Neural crest cell (in vitro differentiated cells): ENCODE measurements around the gene PHLDA3. TPM values are rescaled to one million over a fixed set of nuclear protein-coding genes. Genes with fewer than 3 reads are reported as not detected.
A peak's percentile ranks its signal among the peaks of the same experiment; 100 is the strongest.
"Not testable (repeated sequence)": the region's sequence is repeated elsewhere in the genome, so short reads cannot be mapped to it uniquely, and the experiment has no call there.

Experiments used
- DNase-seq: peaks from one replicate; pipeline ENCODE4 v3.0.0; 2021; ENCODE audit warnings: low read depth, mixed read lengths, low spot score
- H3K27ac Mint-ChIP-seq: one replicate; pipeline ENCODE4 v1.8.0; 2021; ENCODE audit warnings: mild to moderate bottlenecking, mixed read lengths; ENCODE audit not compliant: unreplicated experiment
- H3K27me3 Mint-ChIP-seq: 2 replicates; pipeline ENCODE4 v1.8.0; 2021; ENCODE audit warnings: low read depth, mild to moderate bottlenecking, mixed read lengths
- H3K36me3 Mint-ChIP-seq: 2 replicates; pipeline ENCODE4 v1.8.0; 2021; ENCODE audit warnings: low read depth, mild to moderate bottlenecking, mixed read lengths
- H3K4me1 Mint-ChIP-seq: 2 replicates; pipeline ENCODE4 v1.8.0; 2021; ENCODE audit warnings: mixed read lengths
- H3K4me3 Mint-ChIP-seq: one replicate; pipeline ENCODE4 v1.8.0; 2021; ENCODE audit warnings: mild to moderate bottlenecking, mixed read lengths
- H3K9me3 Mint-ChIP-seq: 2 replicates; pipeline ENCODE4 v1.8.0; 2021; ENCODE audit warnings: mixed read lengths
- CTCF ChIP-seq: fragments of 200-600 bp; sonication (generic); conservative IDR thresholded peaks from 2 replicates; pipeline ENCODE4 v1.5.0; 2021; ENCODE audit warnings: antibody characterized with exemption, mild to moderate bottlenecking
- total RNA-seq: library from RNA; stranded (reverse); gene quantifications from 2 replicates; pipeline ENCODE4 v1.2.1, GENCODE V29; 2021

PHLDA3 gene
- total RNA-seq, 1 donor from 2014 or later, result 10.7 TPM

- no peak for TF ChIP-seq CTCF
- H3K4me1 Mint-ChIP-seq, result peaks cover 22% of the 10 kb centered on the region
- DNase-seq, result no peak
- H3K27me3 Mint-ChIP-seq, result peaks cover 52% of the 10 kb centered on the region
- H3K4me3 Mint-ChIP-seq, result no peak overlapping the region
- no peaks in the 10 kb centered on the region for H3K36me3 Mint-ChIP-seq
- no peaks in the 10 kb centered on the region for H3K9me3 Mint-ChIP-seq
- H3K27ac Mint-ChIP-seq, result no peak overlapping the region
Observed at GRCh38 chr1:201482755-201483154, 13.8 kb upstream of the PHLDA3 start.

DNA sequence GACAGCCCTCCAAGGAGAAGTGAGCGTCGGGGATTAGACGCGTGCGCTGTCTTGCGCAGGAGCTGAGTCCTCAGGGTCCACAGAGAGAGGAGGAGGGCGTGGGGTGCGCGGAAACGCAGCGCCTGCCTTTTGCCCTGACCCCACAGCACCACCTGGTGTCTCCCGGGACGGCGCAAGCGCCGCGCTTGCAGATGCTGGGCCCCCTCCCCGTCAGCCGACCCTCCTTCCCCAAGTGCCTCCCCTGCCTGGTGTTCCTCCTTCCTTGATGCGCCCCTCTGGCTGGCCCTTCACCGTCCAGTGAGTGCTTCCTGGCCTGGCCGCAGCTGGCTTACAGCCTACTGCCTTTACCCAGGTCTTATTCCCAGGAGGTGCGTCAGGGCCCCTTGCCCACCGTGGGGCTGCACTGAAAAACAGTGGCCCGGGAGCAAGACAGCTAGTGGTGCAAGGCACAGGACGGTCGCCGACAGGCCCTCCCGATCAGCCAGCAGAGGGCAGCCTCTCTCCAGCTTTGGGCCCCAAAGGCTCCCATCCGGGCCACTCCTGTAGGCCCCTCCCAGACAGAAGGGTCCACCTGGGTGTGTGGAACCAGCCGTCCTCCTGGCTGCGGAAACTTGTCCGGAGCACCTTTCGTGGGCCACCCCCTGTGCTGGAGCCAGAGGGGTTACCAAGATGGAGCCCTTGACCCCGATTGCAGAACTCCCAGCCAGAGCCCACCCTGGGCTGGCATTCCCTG, 12.9 kb upstream of the PHLDA3 start:
- Mint-ChIP-seq H3K4me1 (peaks cover 30% of the 10 kb centered on the region), H3K9me3 (no peaks in the 10 kb centered on the region), H3K27me3 (peaks cover 59% of the 10 kb centered on the region), H3K4me3 (peak overlapping the region; percentile 62), H3K36me3 (no peaks in the 10 kb centered on the region), H3K27ac (no peak overlapping the region)
- peak; percentile 96 for TF ChIP-seq CTCF
- peak; percentile 85 for DNase-seq

GRCh38 chr1:201481004-201481380, 12.0 kb upstream of the PHLDA3 start:
- TF ChIP-seq CTCF, result no peak
- Mint-ChIP-seq H3K9me3 (no peaks in the 10 kb centered on the region), H3K27me3 (peaks cover 63% of the 10 kb centered on the region), H3K4me3 (peak overlapping the region; percentile 67), H3K36me3 (no peaks in the 10 kb centered on the region), H3K4me1 (peaks cover 32% of the 10 kb centered on the region), H3K27ac (no peak overlapping the region)
- DNase-seq, result no peak

DNA sequence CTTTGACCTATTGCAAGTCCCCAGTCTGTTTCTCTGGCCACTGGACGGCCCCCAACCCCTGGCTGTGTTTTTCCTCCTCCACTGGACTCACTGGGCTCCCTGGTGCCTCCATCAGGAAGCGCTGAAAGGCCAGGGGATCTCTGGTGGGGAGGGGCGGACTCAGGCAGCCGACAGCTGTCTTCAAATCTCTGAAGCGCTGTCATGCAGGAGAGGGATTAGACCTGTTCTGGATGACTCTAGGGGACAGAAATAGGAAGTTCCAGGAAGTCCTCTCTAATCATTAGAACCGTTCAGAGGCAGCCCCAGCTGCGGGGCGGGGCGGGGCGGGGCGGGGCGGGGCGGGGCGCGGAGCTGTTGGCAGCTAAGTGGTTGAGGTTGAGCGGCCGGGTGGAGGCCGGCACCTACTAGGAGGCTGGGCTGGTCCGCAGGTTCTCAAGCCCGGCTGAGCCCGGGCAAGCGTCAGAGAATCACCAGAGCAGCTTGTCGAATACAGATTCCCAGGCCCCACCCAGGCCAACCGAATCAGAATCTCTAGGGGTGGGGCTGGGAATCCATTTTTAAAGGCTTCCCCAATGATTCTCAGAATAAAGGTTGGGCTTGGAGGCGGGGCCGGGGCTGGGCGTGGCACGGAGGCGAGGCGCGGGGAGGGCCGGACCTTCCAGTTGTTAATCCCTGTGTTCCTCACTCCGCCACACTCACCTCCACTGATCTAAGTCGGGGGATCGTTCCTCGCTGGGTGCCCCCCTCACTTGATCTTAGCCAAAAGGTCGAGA, 11.4 kb upstream of the PHLDA3 start:
- Mint-ChIP-seq H3K27ac (no peak overlapping the region), H3K9me3 (no peaks in the 10 kb centered on the region), H3K36me3 (no peaks in the 10 kb centered on the region), H3K27me3 (peaks cover 63% of the 10 kb centered on the region), H3K4me3 (peak overlapping the region; percentile 61), H3K4me1 (peaks cover 32% of the 10 kb centered on the region)
- TF ChIP-seq CTCF, result no peak
- DNase-seq, result no peak

GRCh38 chr1:201479201-201479730, 10.3 kb upstream of the PHLDA3 start:
- H3K36me3 Mint-ChIP-seq, result no peaks in the 10 kb centered on the region
- H3K4me1 Mint-ChIP-seq, result peaks cover 32% of the 10 kb centered on the region
- no peak overlapping the region for H3K27ac Mint-ChIP-seq
- H3K4me3 Mint-ChIP-seq, result no peak overlapping the region
- peaks cover 67% of the 10 kb centered on the region for H3K27me3 Mint-ChIP-seq
- no peak for TF ChIP-seq CTCF
- DNase-seq, result no peak
- H3K9me3 Mint-ChIP-seq, result no peaks in the 10 kb centered on the region

DNA sequence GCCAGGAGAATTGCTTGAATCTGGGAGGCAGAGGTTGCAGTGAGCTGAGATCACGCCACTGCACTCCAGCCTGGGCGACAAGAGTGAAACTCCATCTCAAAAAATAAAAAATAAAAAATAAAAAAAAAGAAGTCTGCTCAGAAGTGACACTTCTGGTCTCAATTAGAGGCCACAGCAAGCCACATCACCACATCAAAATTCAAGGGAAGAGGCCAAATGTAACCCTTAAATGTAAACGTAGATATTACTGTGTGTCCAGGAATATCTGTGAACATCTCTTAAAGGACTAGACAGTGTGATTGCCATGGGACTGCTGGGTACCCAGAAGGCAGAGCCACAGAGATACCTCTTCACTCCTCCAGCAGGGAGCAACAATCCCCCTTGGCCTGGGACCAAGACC, 9.7 kb upstream of the PHLDA3 start:
- H3K9me3 Mint-ChIP-seq, DNase-seq, H3K36me3 Mint-ChIP-seq, H3K27ac Mint-ChIP-seq, H3K4me3 Mint-ChIP-seq: not testable (repeated sequence)
- Mint-ChIP-seq H3K4me1 (peaks cover 32% of the 10 kb centered on the region), H3K27me3 (peaks cover 70% of the 10 kb centered on the region)
